ENCODE results near the gene NAPG. TPM values are rescaled to one million over a fixed set of nuclear protein-coding genes. Genes with fewer than 3 reads are reported as not detected.

Gene NAPG
- total RNA-seq, 1 experiment from 2014 or later = 41.5 TPM

DNA sequence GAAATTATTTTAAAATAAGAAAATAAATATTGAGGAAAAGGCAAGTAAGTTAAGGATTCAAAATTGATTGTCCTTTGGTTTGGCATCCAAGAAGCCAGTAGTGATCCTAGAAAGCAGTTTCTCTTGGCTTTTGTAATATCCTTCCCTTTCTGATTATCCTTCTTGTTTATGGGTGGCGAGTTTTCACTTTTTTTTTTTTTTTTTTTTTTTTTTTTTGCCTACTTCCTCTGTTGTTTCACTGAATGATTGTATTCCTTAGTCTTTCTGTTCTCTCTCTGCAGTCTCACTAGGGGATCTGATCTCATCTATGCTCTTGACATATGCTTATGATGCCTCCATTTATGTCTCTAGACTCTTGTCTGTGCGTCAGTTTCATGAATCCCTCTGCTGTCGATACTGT, 4.2 kb downstream of the NAPG start:
- no peak for DNase-seq
- H3K27ac Mint-ChIP-seq (ENCODE audit: unreplicated experiment) = no peak overlapping the region
- no TSS peak for BruUV-seq (replicated peaks)
- no peaks in the 10 kb centered on the region for H3K27me3 Mint-ChIP-seq (ENCODE audit: insufficient read depth, unreplicated experiment)
- TF ChIP-seq, protein P1, sequence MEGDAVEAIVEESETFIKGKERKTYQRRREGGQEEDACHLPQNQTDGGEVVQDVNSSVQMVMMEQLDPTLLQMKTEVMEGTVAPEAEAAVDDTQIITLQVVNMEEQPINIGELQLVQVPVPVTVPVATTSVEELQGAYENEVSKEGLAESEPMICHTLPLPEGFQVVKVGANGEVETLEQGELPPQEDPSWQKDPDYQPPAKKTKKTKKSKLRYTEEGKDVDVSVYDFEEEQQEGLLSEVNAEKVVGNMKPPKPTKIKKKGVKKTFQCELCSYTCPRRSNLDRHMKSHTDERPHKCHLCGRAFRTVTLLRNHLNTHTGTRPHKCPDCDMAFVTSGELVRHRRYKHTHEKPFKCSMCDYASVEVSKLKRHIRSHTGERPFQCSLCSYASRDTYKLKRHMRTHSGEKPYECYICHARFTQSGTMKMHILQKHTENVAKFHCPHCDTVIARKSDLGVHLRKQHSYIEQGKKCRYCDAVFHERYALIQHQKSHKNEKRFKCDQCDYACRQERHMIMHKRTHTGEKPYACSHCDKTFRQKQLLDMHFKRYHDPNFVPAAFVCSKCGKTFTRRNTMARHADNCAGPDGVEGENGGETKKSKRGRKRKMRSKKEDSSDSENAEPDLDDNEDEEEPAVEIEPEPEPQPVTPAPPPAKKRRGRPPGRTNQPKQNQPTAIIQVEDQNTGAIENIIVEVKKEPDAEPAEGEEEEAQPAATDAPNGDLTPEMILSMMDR (IDR thresholded peaks at IDR 0.05; ENCODE audit: insufficient read depth in 1 of 2, low read depth in 1 of 2, low read length in 1 of 2, severe bottlenecking in 1 of 2, unreplicated experiment in 1 of 2) = no peak
- H3K4me1 ChIP-seq = peaks cover 5% of the 10 kb centered on the region; the same call in 1 of the 2 replicates
- H3K4me3 Mint-ChIP-seq (ENCODE audit: unreplicated experiment) = no peak overlapping the region
- ChIA-PET POLR2A (no interaction called here), CTCF (no interaction called here)
- no peaks in the 10 kb centered on the region for H3K9me3 Mint-ChIP-seq (ENCODE audit: unreplicated experiment)
- no peaks in the 10 kb centered on the region for H3K36me3 ChIP-seq (ENCODE audit: control insufficient read depth, insufficient read depth, low read length)
- peaks cover 10% of the 10 kb centered on the region for H3K36me3 Mint-ChIP-seq (ENCODE audit: insufficient read depth, unreplicated experiment)
- H3K4me1 Mint-ChIP-seq (ENCODE audit: low read depth, unreplicated experiment) = peaks cover 18% of the 10 kb centered on the region
- no peaks in the 10 kb centered on the region for H3K9me3 ChIP-seq
- H3K27me3 ChIP-seq (replicated peaks; ENCODE audit: control insufficient read depth, insufficient read depth, low read length) = no peaks in the 10 kb centered on the region
- H3K4me3 ChIP-seq (ENCODE audit: low read depth, low read length) = no peak overlapping the region
- intact Hi-C loops (cut with micrococcal nuclease; ENCODE audit: unreplicated experiment) = no loop called here

DNA sequence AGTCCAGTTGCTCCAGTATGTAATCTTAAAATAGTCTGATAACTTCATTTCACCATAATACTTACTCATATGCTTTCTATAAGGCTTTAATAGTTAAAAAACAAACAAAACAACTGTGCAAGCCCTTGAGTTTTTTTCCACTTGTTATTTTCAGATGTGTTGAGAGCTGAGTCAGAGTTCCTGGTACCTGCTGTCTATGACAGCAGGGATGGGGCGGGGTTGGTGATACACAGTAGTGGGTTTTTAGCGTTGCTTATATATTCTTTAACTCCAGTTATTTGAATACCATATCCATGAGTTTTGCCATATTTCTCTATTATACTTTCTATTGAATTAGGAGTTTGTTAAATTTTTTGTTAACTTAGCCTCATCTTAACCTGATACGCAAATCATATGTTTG, 5.0 kb downstream of the NAPG start:
- H3K36me3 Mint-ChIP-seq (ENCODE audit: insufficient read depth, unreplicated experiment) = peaks cover 8% of the 10 kb centered on the region
- BruUV-seq (replicated peaks) = no TSS peak
- H3K27me3 Mint-ChIP-seq (ENCODE audit: insufficient read depth, unreplicated experiment) = no peaks in the 10 kb centered on the region
- no peaks in the 10 kb centered on the region for H3K36me3 ChIP-seq (ENCODE audit: control insufficient read depth, insufficient read depth, low read length)
- no peaks in the 10 kb centered on the region for H3K27me3 ChIP-seq (replicated peaks; ENCODE audit: control insufficient read depth, insufficient read depth, low read length)
- intact Hi-C loops (cut with micrococcal nuclease; ENCODE audit: unreplicated experiment) = no loop called here
- no peak overlapping the region for H3K4me3 Mint-ChIP-seq (ENCODE audit: unreplicated experiment)
- H3K4me1 ChIP-seq = no peaks in the 10 kb centered on the region
- TF ChIP-seq, protein P1 (IDR thresholded peaks at IDR 0.05; ENCODE audit: insufficient read depth in 1 of 2, low read depth in 1 of 2, low read length in 1 of 2, severe bottlenecking in 1 of 2, unreplicated experiment in 1 of 2) = no peak
- H3K4me3 ChIP-seq (ENCODE audit: low read depth, low read length) = no peak overlapping the region
- peaks cover 15% of the 10 kb centered on the region for H3K4me1 Mint-ChIP-seq (ENCODE audit: low read depth, unreplicated experiment)
- no peak overlapping the region for H3K27ac Mint-ChIP-seq (ENCODE audit: unreplicated experiment)
- no peaks in the 10 kb centered on the region for H3K9me3 ChIP-seq
- no peaks in the 10 kb centered on the region for H3K9me3 Mint-ChIP-seq (ENCODE audit: unreplicated experiment)
- ChIA-PET CTCF (no interaction called here), POLR2A (no interaction called here)
- no peak for DNase-seq

DNA sequence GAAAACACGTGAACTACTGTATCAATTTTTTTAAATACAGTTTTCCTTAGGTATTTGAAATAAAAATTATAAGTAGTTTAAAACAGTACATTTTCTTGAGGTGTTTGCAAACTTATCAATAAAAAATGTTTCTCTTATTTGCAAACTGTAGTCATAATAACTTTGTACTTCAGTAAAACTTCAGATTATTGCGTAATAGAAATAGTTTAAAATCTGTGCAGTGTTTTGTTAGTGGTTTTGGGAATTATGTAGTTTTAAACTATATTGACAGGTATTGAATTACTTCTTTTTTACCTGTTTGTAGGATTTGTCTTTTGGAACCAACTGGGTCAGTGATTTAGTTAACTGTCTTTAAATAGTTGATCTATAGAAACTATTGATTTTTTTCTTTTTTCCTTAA, 7.3 kb downstream of the NAPG start:
- no peaks in the 10 kb centered on the region for H3K9me3 ChIP-seq
- no peak overlapping the region for H3K4me3 ChIP-seq (ENCODE audit: low read depth, low read length)
- DNase-seq = no peak
- no TSS peak for BruUV-seq (replicated peaks)
- H3K36me3 ChIP-seq (ENCODE audit: control insufficient read depth, insufficient read depth, low read length) = no peaks in the 10 kb centered on the region
- H3K36me3 Mint-ChIP-seq (ENCODE audit: insufficient read depth, unreplicated experiment) = peaks cover 10% of the 10 kb centered on the region
- no peak overlapping the region for H3K4me3 Mint-ChIP-seq (ENCODE audit: unreplicated experiment)
- TF ChIP-seq, protein P1 (IDR thresholded peaks at IDR 0.05; ENCODE audit: insufficient read depth in 1 of 2, low read depth in 1 of 2, low read length in 1 of 2, severe bottlenecking in 1 of 2, unreplicated experiment in 1 of 2) = no peak
- H3K9me3 Mint-ChIP-seq (ENCODE audit: unreplicated experiment) = no peaks in the 10 kb centered on the region
- no peaks in the 10 kb centered on the region for H3K27me3 Mint-ChIP-seq (ENCODE audit: insufficient read depth, unreplicated experiment)
- POLR2A ChIA-PET = no interaction called here
- CTCF ChIA-PET = no interaction called here
- H3K4me1 Mint-ChIP-seq (ENCODE audit: low read depth, unreplicated experiment) = peaks cover 5% of the 10 kb centered on the region
- H3K4me1 ChIP-seq = no peaks in the 10 kb centered on the region
- intact Hi-C loops (cut with micrococcal nuclease; ENCODE audit: unreplicated experiment) = no loop called here
- H3K27ac Mint-ChIP-seq (ENCODE audit: unreplicated experiment) = no peak overlapping the region
- H3K27me3 ChIP-seq (replicated peaks; ENCODE audit: control insufficient read depth, insufficient read depth, low read length) = no peaks in the 10 kb centered on the region
